22Rv1 (cell line): ENCODE data around the gene SDC4.

Experiments used
- ZFX ChIP-seq: fragments of 450-650 bp; IDR thresholded peaks from 2 replicates; pipeline ENCODE4 v1.6.1; 2017; ENCODE audit warnings: antibody characterized with exemption, borderline replicate concordance
- TF ChIP-seq, protein P1 (sequence below): fragments of 450-650 bp; IDR thresholded peaks from 2 replicates; pipeline ENCODE4 v1.5.1; 2017; ENCODE audit warnings: mild to moderate bottlenecking

DNA sequence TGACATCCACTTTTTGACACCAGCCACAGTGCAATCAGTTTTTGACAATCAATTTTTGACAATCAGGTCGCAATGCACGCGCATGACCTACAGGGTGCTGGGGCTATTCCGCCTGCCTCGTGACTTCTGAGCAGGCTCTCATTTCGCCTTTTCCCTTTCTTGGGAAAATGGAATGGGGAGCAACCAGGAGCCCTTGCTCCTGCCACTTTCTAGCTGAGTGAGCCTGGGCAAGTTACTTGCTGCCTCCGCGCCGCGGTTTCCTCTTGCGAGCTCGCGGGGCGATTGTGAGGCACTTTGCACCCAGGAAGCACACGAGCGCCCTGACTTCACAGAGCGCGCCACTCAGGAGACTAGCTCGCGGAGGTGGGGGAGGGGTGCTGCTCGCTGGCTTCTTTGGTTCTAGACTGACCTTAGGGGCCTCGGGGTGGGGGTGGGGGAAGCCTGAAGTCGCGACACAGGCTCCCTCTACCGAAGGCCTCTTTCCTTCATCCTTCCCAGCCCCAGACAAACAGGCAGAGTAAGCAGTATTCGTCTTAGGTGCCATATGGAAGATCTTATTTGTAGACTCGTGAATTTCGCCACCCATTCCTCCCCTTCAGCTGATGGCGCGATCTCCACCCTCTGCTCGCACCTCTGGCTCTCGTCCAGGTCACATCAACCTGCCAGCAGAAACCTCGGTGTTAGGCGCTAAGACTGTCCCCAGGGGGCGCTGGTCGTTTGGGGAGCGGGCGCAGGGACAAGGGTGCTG is 25.3 kb upstream of the SDC4 start:
- TF ChIP-seq, protein P1, sequence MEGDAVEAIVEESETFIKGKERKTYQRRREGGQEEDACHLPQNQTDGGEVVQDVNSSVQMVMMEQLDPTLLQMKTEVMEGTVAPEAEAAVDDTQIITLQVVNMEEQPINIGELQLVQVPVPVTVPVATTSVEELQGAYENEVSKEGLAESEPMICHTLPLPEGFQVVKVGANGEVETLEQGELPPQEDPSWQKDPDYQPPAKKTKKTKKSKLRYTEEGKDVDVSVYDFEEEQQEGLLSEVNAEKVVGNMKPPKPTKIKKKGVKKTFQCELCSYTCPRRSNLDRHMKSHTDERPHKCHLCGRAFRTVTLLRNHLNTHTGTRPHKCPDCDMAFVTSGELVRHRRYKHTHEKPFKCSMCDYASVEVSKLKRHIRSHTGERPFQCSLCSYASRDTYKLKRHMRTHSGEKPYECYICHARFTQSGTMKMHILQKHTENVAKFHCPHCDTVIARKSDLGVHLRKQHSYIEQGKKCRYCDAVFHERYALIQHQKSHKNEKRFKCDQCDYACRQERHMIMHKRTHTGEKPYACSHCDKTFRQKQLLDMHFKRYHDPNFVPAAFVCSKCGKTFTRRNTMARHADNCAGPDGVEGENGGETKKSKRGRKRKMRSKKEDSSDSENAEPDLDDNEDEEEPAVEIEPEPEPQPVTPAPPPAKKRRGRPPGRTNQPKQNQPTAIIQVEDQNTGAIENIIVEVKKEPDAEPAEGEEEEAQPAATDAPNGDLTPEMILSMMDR: peak; percentile 96
- no peak for TF ChIP-seq ZFX
